ENCODE measurements around the gene HOXA3.

GRCh38 chr7:27153526-27153925 lies 1.1 kb upstream of the HOXA3 start:
- TF ChIP-seq CTCF (conservative IDR thresholded peaks at IDR 0.05): no peak
- TF ChIP-seq EZH2 (IDR thresholded peaks at IDR 0.05; ENCODE audit: low read depth): no peak
